HG02852 (cell line): Measurements from ENCODE around the gene C12orf60.

Source experiments
- ATAC-seq: cut with Tn5 transposase; IDR thresholded peaks from one replicate; pipeline ENCODE4 v1.9.1; 2021; ENCODE audit warnings: mild to moderate bottlenecking, moderate library complexity; ENCODE audit not compliant: unreplicated experiment

Gene C12orf60

DNA sequence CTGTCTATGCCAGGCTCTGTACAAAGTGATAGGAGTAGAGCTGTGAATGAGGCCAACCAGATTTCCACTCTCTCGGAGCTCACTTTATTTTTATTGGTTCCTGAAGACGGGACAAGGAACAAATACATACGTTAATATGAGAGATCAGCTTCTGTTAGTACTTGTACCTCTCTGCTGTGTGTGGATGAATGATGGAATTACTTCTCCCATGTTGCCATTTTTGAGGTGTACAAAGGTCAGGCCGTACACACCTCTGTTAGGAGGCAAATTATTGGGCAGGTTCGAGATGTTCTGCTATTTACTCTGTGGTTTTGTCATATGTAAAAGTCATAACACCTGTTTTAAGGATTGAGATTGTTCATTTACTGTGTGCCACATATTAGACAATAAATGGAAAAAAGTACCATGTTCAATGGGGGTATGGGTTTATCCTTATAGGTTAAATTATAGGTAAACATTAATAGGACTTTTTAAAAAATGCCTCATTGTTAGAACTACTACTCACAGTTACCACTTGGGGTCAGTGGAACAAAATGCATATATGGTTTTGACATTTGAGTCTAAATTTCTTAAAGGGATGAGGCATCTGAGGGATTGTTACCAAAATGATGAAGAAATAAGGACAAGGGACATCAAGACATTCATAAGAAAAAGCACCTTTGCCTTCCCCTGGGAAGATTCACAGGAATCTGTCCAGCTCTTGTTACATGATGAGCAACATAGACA is 27.1 kb upstream of the C12orf60 start:
- ATAC-seq: no peak

DNA sequence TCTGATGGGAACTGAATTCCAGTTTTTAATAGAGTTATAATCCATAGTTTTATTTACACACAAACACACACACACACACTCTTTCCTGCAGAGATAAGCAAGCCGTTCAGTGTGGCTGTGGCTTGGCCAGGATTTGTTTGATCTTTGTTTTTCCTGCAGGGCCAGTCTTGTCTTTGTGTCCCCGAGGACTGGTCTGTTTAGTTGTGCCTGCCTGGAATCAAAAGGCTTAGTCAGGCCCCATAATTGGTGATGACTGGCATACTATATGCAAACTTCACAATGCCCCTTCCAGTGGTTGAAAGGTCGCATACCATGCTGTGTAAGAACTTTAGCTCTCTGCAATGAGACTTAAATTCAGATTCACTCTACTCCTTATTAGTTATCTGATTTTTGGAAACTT is 26.2 kb upstream of the C12orf60 start:
- no peak for ATAC-seq

DNA sequence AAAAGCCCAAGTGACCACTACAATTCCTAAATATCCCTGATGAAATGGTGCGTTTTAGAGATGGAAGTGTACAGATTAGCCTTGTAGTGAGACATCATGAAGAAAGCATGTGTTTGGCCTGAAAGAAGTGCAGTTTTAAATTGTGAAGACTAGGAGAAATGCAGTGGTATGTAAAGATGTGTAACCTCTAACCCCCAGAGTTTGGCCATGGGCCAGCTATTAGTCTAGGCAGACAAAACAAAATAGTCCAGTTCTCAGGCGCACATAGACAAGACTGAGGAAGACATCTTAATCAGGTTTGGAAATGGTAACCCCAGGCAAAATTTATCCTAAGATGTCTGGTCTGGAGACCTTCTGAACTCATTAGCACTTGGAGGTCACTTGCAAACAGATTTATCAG is 23.6 kb upstream of the C12orf60 start:
- no peak for ATAC-seq

DNA sequence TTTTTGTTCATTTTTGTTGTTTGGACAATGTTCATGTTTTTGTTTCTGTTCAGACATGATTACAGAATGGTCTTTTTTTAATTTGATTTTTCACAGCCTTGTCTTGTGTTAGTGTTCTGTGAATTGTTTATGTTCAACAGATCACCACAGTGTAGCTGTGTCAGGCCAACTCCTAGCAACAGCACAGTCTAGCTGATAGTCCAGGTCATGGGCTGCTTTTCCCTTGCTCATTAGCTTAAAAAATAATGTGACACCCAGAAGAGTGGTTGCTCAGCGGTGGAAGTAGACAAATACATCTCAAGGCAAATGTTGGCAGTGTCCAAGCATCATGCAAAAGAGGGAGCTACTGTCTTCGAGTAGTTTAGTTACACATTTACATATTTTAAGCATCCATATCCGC is 22.6 kb upstream of the C12orf60 start:
- ATAC-seq: no peak

DNA sequence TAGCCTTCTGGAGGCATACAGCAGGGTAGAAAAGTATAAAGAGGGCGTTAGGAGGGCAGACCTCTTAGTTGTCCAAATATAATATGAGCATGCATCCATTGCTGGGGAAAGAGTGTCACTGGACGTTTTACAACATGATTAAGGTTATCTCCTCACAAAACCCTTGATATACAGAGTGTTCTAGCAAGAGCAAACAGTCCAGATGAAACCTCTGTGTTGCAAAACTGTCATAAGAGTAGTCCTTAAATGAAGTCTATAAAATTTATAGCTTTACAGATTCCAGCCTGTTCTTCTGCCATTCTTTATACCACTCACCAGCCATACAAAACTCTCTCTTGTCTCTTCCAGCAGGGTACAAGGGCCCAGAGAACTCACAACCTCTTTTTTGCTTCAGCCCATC is 21.9 kb upstream of the C12orf60 start:
- ATAC-seq: no peak

DNA sequence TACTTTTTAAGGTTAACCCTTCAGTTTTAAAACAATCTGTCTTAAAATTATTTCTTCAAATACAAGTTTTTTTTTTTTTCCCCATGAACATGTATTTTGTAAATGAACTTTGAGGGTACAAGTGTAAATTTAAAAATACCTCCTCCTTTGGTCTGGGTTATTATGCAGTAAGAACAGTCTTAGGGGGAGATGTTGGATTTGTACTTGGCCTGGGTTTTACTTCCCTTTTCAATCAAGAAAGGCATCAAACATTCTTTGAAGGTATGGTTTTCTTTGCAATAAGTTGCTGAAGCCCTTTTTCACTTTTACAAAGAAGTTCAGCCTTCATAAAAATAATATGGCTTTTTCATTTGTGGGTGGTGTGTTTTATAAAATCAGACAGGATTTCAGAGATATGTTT is 20.7 kb upstream of the C12orf60 start:
- peak; percentile 70 for ATAC-seq

DNA sequence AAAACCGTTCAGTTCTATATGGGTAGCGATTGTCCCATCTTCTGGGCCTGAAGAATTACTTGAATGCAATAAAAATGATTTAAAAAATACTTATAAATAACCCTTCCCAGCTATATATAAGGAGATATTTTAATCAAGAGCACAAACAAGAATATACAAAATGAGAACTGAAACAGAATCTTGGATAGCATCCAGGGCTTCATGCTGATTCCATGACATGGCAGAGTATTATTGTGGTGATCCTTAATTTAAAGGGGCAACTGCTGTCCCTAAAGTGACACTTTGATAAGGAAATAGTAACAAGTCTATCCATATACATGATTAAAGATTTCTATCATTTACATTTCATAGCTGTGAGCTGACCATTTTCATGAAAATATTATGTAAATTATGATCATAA is 19.0 kb upstream of the C12orf60 start:
- ATAC-seq: no peak

DNA sequence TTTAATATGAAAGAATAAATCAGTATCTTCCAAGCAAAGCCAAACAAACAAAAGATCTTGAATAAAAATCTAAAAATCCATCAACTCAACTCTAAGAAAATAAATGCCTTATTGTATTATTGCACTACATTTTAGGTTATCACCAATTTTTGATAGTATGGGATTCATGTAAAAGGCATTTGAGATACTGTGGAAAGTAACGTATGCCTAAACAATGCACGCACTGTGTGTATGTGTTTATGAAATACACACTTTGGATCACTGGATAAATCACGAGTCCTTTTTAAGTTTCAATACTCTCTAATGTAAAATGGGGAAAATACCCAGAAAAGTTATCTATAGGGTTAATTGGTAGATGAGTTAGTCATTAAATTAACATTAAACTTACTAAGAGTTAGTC is 17.9 kb upstream of the C12orf60 start:
- ATAC-seq: no peak

DNA sequence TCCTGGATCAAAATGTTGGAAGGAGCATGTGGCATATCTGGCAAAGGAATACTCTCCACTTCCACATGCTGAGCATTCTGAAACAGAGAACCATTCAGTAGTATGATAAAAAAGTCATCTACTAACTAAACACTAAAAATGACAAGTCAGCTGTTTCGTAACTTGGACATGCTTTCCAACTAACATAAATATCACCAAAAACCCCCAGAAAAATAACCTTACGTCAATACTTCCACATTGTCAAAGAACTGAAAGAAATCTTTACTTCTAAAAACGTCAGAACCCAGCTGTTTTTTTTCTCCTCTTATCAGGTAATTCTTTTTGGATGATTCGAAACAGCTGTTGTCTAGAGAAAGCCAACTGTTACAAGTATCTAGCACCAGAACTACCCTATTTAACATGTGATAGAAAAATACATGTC is 8.4 kb upstream of the C12orf60 start:
- no peak for ATAC-seq

DNA sequence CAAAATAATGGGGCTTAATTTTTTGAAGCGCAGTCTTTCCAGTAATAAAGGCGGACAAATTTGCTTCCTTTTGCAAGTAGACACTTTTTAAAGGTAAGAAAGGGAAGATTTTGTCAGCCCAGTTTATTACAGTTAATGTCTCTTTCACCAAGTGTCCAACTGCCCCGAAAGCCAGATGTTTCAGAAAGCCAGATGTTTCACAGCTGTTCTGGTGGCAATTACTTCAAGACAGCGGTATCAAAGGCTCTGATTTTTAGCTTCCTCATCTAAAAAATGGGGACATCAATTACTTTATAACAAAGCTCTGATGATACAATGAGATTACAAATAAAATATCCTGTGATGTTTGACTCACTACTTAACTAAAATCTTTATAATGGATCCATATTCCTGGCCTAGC is 1.2 kb upstream of the C12orf60 start:
- ATAC-seq: no peak

DNA sequence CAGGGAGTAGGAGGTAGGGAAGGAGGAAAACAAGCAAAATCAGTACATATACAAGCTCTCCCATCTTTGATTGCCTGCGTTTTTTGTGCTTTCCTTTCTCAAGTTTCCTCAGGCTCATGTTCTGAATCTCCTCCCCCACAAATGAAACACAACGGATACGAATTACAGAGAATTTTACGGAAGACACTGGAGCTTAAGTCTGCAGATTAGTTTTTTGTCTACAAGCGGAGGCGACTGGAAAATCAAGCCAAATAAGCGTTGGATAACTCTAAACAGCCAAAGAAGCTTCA is 804 bp upstream of the C12orf60 start:
- ATAC-seq: no peak

DNA sequence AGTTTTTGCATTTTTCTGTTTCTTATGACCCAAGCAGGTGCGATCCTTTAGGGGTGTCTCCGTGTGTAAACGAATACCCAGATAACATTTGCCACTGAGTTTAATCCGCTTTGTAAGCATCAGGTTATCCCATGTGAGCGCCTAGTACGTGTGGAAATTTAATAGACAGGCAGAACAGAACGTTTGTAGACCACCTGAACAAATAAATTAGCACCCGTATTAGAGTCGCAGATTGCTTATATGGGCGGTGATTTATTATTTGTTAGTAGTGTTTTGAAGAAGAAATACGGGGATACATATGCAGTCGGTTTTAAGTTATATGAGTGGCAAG is 325 bp downstream of the C12orf60 start:
- ATAC-seq: peak; percentile 24

DNA sequence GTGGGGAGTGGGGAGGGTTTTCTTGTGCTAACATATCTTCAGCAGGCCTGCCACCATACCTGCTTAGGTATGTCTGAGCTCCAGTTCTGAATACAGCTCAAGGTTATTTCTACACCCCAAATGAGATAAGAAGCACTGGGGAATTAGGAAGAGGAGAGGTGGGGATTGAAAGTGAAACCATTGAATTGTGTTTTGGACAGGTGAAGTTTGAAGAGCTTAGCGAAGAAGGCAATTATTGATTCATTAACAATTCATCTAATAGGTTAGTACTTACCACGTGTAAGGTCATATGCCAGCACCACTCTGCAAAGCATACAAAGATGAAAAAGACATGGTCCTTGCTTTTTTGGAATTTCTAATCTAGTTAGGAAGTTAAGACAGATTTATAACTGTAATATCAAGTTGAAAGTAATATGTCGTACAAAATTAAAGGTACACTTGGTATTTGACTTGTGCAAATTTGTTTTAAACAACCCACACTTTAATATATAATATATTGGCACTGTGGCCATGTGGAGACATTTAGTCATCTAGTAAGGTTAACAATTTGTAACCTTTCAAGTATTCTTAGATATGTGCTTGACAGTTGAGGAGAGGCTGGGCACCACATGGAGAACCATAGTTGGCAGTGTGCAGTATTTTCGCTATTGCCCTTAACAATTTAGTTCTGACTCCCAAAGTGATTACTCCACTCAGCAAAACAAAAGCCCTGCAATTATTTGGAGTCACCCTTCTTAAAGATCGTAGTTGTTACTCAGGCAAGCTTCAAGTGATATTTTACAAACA is 6.9 kb downstream of the C12orf60 start:
- no peak for ATAC-seq

DNA sequence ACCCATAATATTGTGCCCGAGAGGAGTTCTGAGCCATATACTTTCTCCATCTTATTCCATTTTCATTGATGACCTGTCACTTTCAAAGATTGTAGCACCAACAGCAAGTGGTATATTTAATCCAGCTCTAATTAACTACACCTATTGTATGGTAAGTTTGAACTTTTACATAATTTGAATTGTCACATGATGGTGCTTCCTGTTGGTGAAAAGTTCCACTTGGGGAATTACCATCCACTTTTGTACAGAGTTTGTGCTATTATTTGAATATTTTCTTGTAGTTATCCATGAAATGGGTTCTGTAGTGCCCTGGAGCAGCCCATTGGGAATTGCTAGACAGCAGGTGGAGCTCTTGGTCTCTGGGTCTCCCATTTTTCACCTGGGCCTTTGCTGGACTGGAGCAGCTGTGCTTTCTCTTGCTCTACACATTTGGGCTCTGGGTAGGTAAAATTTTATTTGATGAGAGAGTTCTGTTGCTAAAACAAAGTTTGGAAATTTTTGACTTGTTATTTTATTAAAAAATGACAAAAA is 7.5 kb downstream of the C12orf60 start:
- no peak for ATAC-seq

DNA sequence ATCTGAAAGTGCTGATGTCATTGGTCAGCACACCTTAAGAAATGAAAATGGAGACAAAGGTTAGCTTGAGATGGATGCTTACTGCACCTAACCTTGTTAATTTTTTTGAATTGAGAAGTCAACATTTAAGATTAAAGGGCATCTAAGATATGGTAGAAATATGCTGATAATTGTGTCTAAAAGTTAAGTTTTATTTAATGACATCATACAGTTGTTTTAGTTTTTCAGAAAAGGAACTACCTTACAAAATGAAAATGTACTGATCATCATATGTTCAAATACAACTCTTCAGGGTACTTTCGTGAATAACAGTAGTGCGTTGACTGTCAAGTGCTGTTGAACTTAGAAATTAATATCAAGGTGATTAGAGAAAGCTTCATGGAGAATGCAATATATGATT is 8.0 kb downstream of the C12orf60 start:
- ATAC-seq: no peak

DNA sequence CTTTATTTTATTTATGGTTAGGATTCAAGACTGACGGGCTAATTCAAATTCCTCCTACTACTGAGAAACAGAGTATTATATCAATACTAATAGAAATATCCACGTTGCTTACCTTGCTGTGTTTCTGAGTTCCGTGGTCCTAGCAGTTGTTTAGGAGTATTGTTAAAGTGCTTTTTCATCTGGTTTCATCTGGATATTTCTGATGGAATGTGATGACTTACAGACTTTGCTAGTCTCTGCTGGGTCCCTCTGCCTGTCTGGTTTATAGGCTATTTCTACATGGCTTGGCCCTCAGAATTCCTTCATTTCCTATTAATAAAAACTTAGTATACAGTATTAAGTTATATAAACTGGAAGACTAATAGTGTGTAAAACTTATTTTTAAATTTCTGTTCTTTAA is 10.5 kb downstream of the C12orf60 start, which contains the start of gene SMCO3:
Gene SMCO3, minus strand, starts transcription at position 169 of the 400 bp plus-strand sequence. CDS start 7,502 bp downstream, outside the sequence.
- no peak for ATAC-seq

DNA sequence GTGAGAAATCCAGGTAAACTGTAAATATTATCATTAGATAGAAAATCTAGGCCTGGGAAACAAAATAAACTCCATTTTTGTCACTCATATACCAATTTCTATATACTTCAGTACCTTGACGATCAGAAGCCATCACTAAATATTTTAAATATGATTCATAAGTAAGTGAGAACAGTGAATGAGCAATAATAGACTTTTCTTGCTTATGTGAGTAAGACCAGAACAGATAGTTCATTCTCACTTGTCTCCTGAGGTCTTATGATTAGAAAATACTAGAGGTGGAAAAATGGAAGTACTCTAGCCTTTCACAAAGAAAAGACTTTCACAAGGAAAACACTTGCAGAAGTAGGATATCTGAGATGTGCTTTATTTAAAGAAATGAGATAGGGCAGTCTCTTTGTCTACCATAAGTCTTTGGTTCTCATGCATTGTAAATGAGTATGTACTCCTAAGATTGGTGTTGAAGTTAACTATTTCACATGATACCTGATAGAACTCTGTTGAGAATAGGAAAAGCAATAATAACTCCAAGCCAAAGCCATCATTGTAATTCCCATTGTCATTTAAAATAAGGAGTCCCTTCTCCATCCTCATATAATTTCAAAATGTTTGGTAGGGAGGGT is 20.7 kb downstream of the C12orf60 start:
- ATAC-seq: no peak

DNA sequence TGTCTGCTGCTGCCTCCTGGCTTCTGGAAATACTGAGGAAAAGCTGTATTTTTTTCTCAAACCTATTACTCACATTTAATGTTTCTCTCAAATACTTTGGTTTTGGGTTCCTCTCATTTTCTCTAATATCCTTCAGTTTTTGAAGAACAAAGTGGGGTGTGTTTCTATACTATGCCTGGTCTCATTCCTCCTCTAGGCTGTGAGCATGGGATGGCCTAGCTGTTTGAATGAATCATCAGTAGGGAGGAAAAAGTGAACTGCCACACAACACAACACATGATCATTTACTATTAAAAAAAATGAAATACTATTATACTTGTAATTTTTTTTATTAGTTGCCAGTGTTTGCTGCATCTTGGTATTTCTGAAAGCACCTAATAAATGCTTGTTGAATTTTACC is 21.8 kb downstream of the C12orf60 start:
- ATAC-seq: no peak

DNA sequence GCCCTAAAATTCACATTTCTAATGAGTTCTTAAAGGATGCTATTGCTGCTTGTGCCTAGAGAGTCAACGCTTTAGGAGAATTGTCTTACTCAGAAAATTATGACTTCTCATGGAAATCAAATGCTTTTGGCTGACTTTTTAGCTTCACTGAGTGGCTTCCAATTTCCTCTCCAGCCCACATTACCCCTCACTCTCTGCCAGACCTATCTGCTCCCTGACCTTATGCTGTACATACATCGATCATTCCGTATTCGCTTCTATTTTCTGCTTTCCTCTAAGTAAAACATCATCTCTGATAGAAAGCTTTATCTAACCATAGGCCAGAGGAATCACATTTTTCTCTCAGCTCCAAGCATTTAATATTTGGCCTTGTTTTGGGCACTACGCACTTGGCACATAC is 23.0 kb downstream of the C12orf60 start:
- no peak for ATAC-seq

DNA sequence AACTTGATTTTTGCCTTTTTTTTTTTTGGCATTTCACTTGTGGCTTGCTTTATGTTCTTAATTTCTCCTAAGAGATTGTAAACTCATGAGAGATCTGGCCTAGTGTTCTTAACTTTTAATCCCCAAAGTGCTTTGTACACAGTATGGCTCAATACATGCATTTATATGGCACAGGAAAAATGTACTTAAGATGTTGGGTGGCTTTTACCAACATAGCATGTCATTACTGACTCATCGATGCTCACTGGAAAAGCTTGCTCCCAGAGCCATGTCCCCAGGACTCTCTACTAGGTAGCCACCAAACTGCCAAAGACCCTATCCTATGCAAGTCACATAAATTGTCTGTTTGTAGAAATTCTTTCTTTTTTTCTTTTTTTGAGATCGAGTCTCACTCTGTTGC is 23.6 kb downstream of the C12orf60 start:
- ATAC-seq: no peak

DNA sequence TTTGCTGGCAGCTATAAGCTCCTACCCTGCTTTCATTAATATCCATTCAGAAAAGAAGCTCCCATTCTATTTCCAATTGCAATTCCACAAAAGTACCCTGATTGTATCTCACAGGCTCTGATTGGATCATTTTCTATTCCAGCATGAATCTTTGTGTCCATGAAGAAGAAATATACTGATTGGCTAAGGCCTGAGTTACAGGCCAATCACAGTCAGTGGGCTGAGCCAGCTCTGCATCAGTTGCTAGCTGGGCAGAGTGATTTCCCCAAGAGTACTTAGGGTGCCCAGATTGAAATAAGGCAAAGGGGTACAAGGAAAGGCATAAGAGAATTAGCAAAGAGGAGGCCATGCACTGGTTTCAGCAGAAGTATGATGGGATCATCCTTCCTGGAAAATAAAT is 25.4 kb downstream of the C12orf60 start:
- ATAC-seq: peak; percentile 90

DNA sequence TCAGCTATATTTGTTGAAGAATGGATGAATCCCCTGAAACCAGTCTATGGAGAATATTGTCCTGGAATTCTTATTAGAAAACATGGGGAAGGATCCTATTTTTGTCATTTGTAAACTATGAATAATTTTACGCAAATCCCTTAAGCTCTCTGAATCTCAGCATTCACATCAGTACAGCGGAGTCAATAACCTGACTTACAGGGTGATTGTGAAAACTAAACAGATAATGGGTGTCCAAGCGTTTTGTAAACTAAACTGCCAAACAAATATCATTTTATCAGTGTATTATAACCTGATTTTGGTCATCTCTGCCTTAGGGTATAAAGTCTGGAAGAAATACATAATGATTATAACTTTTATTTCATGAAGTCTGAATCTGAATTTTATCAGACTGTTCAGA is 29.9 kb downstream of the C12orf60 start:
- ATAC-seq: no peak
